Mononuclear cell (primary cell): ENCODE measurements around the gene NINL. TPM values are rescaled to one million over a fixed set of nuclear protein-coding genes. Genes with fewer than 3 reads are reported as not detected.
"Not testable (repeated sequence)": the region's sequence is repeated elsewhere in the genome, so short reads cannot be mapped to it uniquely, and the experiment has no call there.

Experiments
- H3K27me3 ChIP-seq: 2 replicates; pipeline ENCODE4 v1.6.0; 2011; ENCODE audit warnings: low read length, control low read depth; ENCODE audit not compliant: insufficient read depth
- H3K4me1 ChIP-seq: 2 replicates; pipeline ENCODE4 v1.5.1; 2011; ENCODE audit warnings: mild to moderate bottlenecking, low read length, control low read depth; ENCODE audit not compliant: insufficient read depth
- H3K4me3 ChIP-seq: 2 replicates; pipeline ENCODE4 v1.5.1; 2011; ENCODE audit warnings: mild to moderate bottlenecking, low read length, moderate library complexity
- H3K9me3 ChIP-seq: 2 replicates; pipeline ENCODE4 v1.5.1; 2011; ENCODE audit warnings: low read depth, mild to moderate bottlenecking, control low read depth, low read length
- total RNA-seq: library from RNA; depleted of rRNA; stranded (reverse); fragments of >200 nt; gene quantifications from one replicate; pipeline ENCODE4 v1.2.3, GENCODE V29; 2012

NINL gene
- total RNA-seq, 1 donor = 0.73 TPM

GRCh38 chr20:25574411-25574810 is 10.9 kb downstream of the NINL start:
- Histone ChIP-seq H3K27me3 (no peaks in the 10 kb centered on the region), H3K4me1 (no peaks in the 10 kb centered on the region), H3K4me3 (no peak overlapping the region), H3K9me3 (no peaks in the 10 kb centered on the region)

GRCh38 chr20:25573288-25574251 is 11.8 kb downstream of the NINL start:
- H3K9me3 ChIP-seq = no peaks in the 10 kb centered on the region
- no peak overlapping the region for H3K4me3 ChIP-seq
- no peaks in the 10 kb centered on the region for H3K27me3 ChIP-seq
- H3K4me1 ChIP-seq = no peaks in the 10 kb centered on the region

GRCh38 chr20:25571817-25572216 is 13.5 kb downstream of the NINL start:
- H3K4me1 ChIP-seq = no peaks in the 10 kb centered on the region
- no peaks in the 10 kb centered on the region for H3K9me3 ChIP-seq
- H3K4me3 ChIP-seq = no peak overlapping the region
- no peaks in the 10 kb centered on the region for H3K27me3 ChIP-seq

GRCh38 chr20:25571240-25571639 is 14.1 kb downstream of the NINL start:
- no peaks in the 10 kb centered on the region for H3K27me3 ChIP-seq
- no peak overlapping the region for H3K4me3 ChIP-seq
- no peaks in the 10 kb centered on the region for H3K9me3 ChIP-seq
- no peaks in the 10 kb centered on the region for H3K4me1 ChIP-seq

- Histone ChIP-seq H3K4me1 (no peaks in the 10 kb centered on the region), H3K27me3 (no peaks in the 10 kb centered on the region), H3K4me3 (no peak overlapping the region), H3K9me3 (no peaks in the 10 kb centered on the region)
Measured at GRCh38 chr20:25570148-25570530, 15.2 kb downstream of the NINL start.

- no peaks in the 10 kb centered on the region for H3K27me3 ChIP-seq
- no peaks in the 10 kb centered on the region for H3K4me1 ChIP-seq
- H3K9me3 ChIP-seq = no peaks in the 10 kb centered on the region
- H3K4me3 ChIP-seq = no peak overlapping the region
Measured at GRCh38 chr20:25567286-25567685, 18.0 kb downstream of the NINL start.

- Histone ChIP-seq H3K4me1 (no peaks in the 10 kb centered on the region), H3K27me3 (no peaks in the 10 kb centered on the region), H3K9me3 (no peaks in the 10 kb centered on the region), H3K4me3 (no peak overlapping the region)
Measured at GRCh38 chr20:25566821-25567220, 18.5 kb downstream of the NINL start.

GRCh38 chr20:25565578-25566157 is 19.7 kb downstream of the NINL start:
- H3K27me3 ChIP-seq = no peaks in the 10 kb centered on the region

GRCh38 chr20:25563876-25564275 is 21.5 kb downstream of the NINL start:
- no peaks in the 10 kb centered on the region for H3K4me1 ChIP-seq
- no peaks in the 10 kb centered on the region for H3K9me3 ChIP-seq
- no peaks in the 10 kb centered on the region for H3K27me3 ChIP-seq
- no peak overlapping the region for H3K4me3 ChIP-seq

More at GRCh38 chr20:25565578-25566157, 19.7 kb downstream of the NINL start:
- H3K9me3 ChIP-seq = no peaks in the 10 kb centered on the region
- H3K4me1 ChIP-seq = no peaks in the 10 kb centered on the region
- no peak overlapping the region for H3K4me3 ChIP-seq

GRCh38 chr20:25563362-25563761 is 22.0 kb downstream of the NINL start:
- H3K4me1 ChIP-seq = no peaks in the 10 kb centered on the region
- no peaks in the 10 kb centered on the region for H3K9me3 ChIP-seq
- no peak overlapping the region for H3K4me3 ChIP-seq
- H3K27me3 ChIP-seq = no peaks in the 10 kb centered on the region

GRCh38 chr20:25561771-25562170 is 23.6 kb downstream of the NINL start:
- H3K4me3 ChIP-seq, H3K4me1 ChIP-seq, H3K9me3 ChIP-seq, H3K27me3 ChIP-seq: not testable (repeated sequence)

GRCh38 chr20:25553819-25554296 is 31.5 kb downstream of the NINL start:
- H3K9me3 ChIP-seq = no peaks in the 10 kb centered on the region
- no peaks in the 10 kb centered on the region for H3K27me3 ChIP-seq
- no peak overlapping the region for H3K4me3 ChIP-seq
- H3K4me1 ChIP-seq = no peaks in the 10 kb centered on the region

- Histone ChIP-seq H3K4me1 (no peaks in the 10 kb centered on the region), H3K4me3 (no peak overlapping the region), H3K9me3 (no peaks in the 10 kb centered on the region), H3K27me3 (no peaks in the 10 kb centered on the region)
Measured at GRCh38 chr20:25552977-25553376, 32.4 kb downstream of the NINL start.

- Histone ChIP-seq H3K9me3 (no peaks in the 10 kb centered on the region), H3K27me3 (no peaks in the 10 kb centered on the region), H3K4me3 (no peak overlapping the region), H3K4me1 (no peaks in the 10 kb centered on the region)
Measured at GRCh38 chr20:25551413-25552215, 33.7 kb downstream of the NINL start.
